Activated CD4-positive, alpha-beta T cell treated with anti-CD3 and anti-CD28 coated beads for 36 hours (primary cell): Measurements from ENCODE around the gene TPRG1. TPM values are rescaled to one million over a fixed set of nuclear protein-coding genes. Genes with fewer than 3 reads are reported as not detected.

ENCODE experiments used
- ATAC-seq: fragments of 200-7000 bp; cut with Tn5 transposase; one replicate; pipeline ENCODE4 v1.10.0; 2021; ENCODE audit warnings: mild to moderate bottlenecking, moderate library complexity
- CTCF ChIA-PET: fragments of 350-600 bp; sonication (Branson Sonifier 250); formaldehyde crosslinking; loops from one replicate; lab custom pipeline; 2021; ENCODE audit warnings: antibody characterized with exemption; lab: Charles Lee
- POLR2A ChIA-PET: fragments of 350-600 bp; sonication (Branson Sonifier 250); formaldehyde crosslinking; loops from one replicate; lab custom pipeline; 2021; ENCODE audit warnings: antibody characterized with exemption, inconsistent platforms; lab: Charles Lee
- DNase-seq: peaks from one replicate; pipeline ENCODE4 v3.0.0-alpha.2; 2020
- H3K27ac Mint-ChIP-seq: one replicate; pipeline ENCODE4 v1.8.0; 2021; ENCODE audit warnings: mixed read lengths
- H3K27me3 Mint-ChIP-seq: one replicate; pipeline ENCODE4 v1.8.0; 2021; ENCODE audit warnings: mixed read lengths
- H3K36me3 Mint-ChIP-seq: one replicate; pipeline ENCODE4 v1.8.0; 2021; ENCODE audit warnings: low read depth, mixed read lengths
- H3K4me1 Mint-ChIP-seq: one replicate; pipeline ENCODE4 v1.8.0; 2021; ENCODE audit warnings: mixed read lengths
- H3K4me3 Mint-ChIP-seq: one replicate; pipeline ENCODE4 v1.8.0; 2021; ENCODE audit warnings: mild to moderate bottlenecking, moderate library complexity, mixed read lengths
- H3K9me3 Mint-ChIP-seq: one replicate; pipeline ENCODE4 v1.8.0; 2021; ENCODE audit warnings: low read depth, mixed read lengths
- intact Hi-C, 2 experiments: fragments of 100-400 bp; cut with DNase I in 1 of 2; cut with micrococcal nuclease in 1 of 2; formaldehyde crosslinking; loops; one replicate each; pipeline versions ENCODE4 v1.14.2 to v1.15.1; 2022 to 2024; cut with DNase I, micrococcal nuclease
- total RNA-seq, 2 experiments: library from RNA; stranded (reverse); gene quantifications; one replicate each; pipeline ENCODE4 v1.2.3, GENCODE V29; 2021

Gene TPRG1
- total RNA-seq, 2 experiments from 2014 or later = 11.6 to 11.9 TPM

GRCh38 chr3:189295089-189295488 is 123.3 kb downstream of the TPRG1 start:
- H3K27ac Mint-ChIP-seq = no peak overlapping the region
- intact Hi-C loops = loop anchor here in 1 of 2 experiments (5.0 kb wide), 1 partner anchor 37 kb away; no protein-coding TSS in a partner anchor
- ChIA-PET POLR2A (no interaction called here), CTCF (interaction anchor here (0.6 kb wide), 1 partner anchor 28 kb away, joined by 3 read pairs; no protein-coding TSS in a partner anchor)
- no peak for DNase-seq
- no peak overlapping the region for H3K4me3 Mint-ChIP-seq
- ATAC-seq = no peak
- H3K36me3 Mint-ChIP-seq = no peaks in the 10 kb centered on the region
- H3K27me3 Mint-ChIP-seq = no peaks in the 10 kb centered on the region
- peaks cover 4% of the 10 kb centered on the region for H3K9me3 Mint-ChIP-seq
- peaks cover 54% of the 10 kb centered on the region for H3K4me1 Mint-ChIP-seq

- intact Hi-C loops = loop anchor here in 1 of 2 experiments (5.0 kb wide), 1 partner anchor 34 kb away; no protein-coding TSS in a partner anchor
- Mint-ChIP-seq H3K27me3 (no peaks in the 10 kb centered on the region), H3K4me3 (no peak overlapping the region), H3K36me3 (peaks cover 2% of the 10 kb centered on the region), H3K9me3 (no peaks in the 10 kb centered on the region), H3K27ac (no peak overlapping the region), H3K4me1 (peaks cover 69% of the 10 kb centered on the region)
- ATAC-seq (no peak), DNase-seq (no peak)
- POLR2A ChIA-PET = no interaction called here
- CTCF ChIA-PET = interaction anchor here (0.6 to 1.5 kb wide), 2 partner anchors 10 to 751 kb away, joined by 4 to 5 read pairs; no protein-coding TSS in a partner anchor
Observed at GRCh38 chr3:189297932-189298331, 126.2 kb downstream of the TPRG1 start.

- no peaks in the 10 kb centered on the region for H3K27me3 Mint-ChIP-seq
- no peak overlapping the region for H3K4me3 Mint-ChIP-seq
- intact Hi-C loops = loop anchor here in 1 of 2 experiments (5.0 kb wide), 1 partner anchor 34 kb away; no protein-coding TSS in a partner anchor
- H3K9me3 Mint-ChIP-seq = no peaks in the 10 kb centered on the region
- POLR2A ChIA-PET = interaction anchor here (0.6 kb wide), 1 partner anchor 10 kb away, joined by 4 read pairs; no protein-coding TSS in a partner anchor
- CTCF ChIA-PET = interaction anchor here (0.6 to 1.5 kb wide), 3 partner anchors 11 to 750 kb away, joined by 3 to 5 read pairs (median 4); no protein-coding TSS in a partner anchor
- peak overlapping the region; percentile 82 for H3K27ac Mint-ChIP-seq
- peak; percentile 89 for ATAC-seq
- peak; percentile 42 for DNase-seq
- peaks cover 68% of the 10 kb centered on the region for H3K4me1 Mint-ChIP-seq
- peaks cover 2% of the 10 kb centered on the region for H3K36me3 Mint-ChIP-seq
Observed at GRCh38 chr3:189298469-189299375, 127.0 kb downstream of the TPRG1 start.

GRCh38 chr3:189300345-189300744 is 128.6 kb downstream of the TPRG1 start:
- Mint-ChIP-seq H3K36me3 (peaks cover 2% of the 10 kb centered on the region), H3K4me3 (no peak overlapping the region), H3K27ac (no peak overlapping the region), H3K9me3 (no peaks in the 10 kb centered on the region), H3K27me3 (no peaks in the 10 kb centered on the region), H3K4me1 (peaks cover 78% of the 10 kb centered on the region)
- intact Hi-C loops = no loop called here
- ATAC-seq = no peak
- no peak for DNase-seq
- POLR2A ChIA-PET = no interaction called here
- CTCF ChIA-PET = no interaction called here

GRCh38 chr3:189301479-189301878 is 129.7 kb downstream of the TPRG1 start:
- CTCF ChIA-PET = no interaction called here
- Mint-ChIP-seq H3K27me3 (no peaks in the 10 kb centered on the region), H3K36me3 (peaks cover 2% of the 10 kb centered on the region), H3K4me1 (peaks cover 80% of the 10 kb centered on the region), H3K4me3 (no peak overlapping the region), H3K27ac (no peak overlapping the region), H3K9me3 (no peaks in the 10 kb centered on the region)
- POLR2A ChIA-PET = no interaction called here
- no peak for DNase-seq
- no peak for ATAC-seq
- intact Hi-C loops = no loop called here

GRCh38 chr3:189303584-189303983 is 131.8 kb downstream of the TPRG1 start:
- peak overlapping the region; percentile 90 for H3K27ac Mint-ChIP-seq
- ChIA-PET CTCF (no interaction called here), POLR2A (no interaction called here)
- H3K4me1 Mint-ChIP-seq = peaks cover 84% of the 10 kb centered on the region
- H3K27me3 Mint-ChIP-seq = no peaks in the 10 kb centered on the region
- no peak overlapping the region for H3K4me3 Mint-ChIP-seq
- ATAC-seq (no peak), DNase-seq (no peak)
- intact Hi-C loops = no loop called here
- H3K9me3 Mint-ChIP-seq = no peaks in the 10 kb centered on the region
- peaks cover 2% of the 10 kb centered on the region for H3K36me3 Mint-ChIP-seq

GRCh38 chr3:189304465-189305351 is 132.9 kb downstream of the TPRG1 start:
- DNase-seq (peak; percentile 58), ATAC-seq (peak; percentile 47)
- POLR2A ChIA-PET = interaction anchor here (0.6 to 1.4 kb wide), 3 partner anchors 16 to 225 kb away, joined by 3 to 6 read pairs (median 4); no protein-coding TSS in a partner anchor
- Mint-ChIP-seq H3K9me3 (no peaks in the 10 kb centered on the region), H3K27me3 (no peaks in the 10 kb centered on the region), H3K27ac (peak overlapping the region; percentile 90), H3K4me1 (peaks cover 74% of the 10 kb centered on the region), H3K36me3 (peaks cover 2% of the 10 kb centered on the region), H3K4me3 (peak overlapping the region; percentile 27)
- intact Hi-C loops = loop anchor here (1.0 to 2.0 kb wide), 4 partner anchors 15 to 225 kb away; no protein-coding TSS in a partner anchor
- CTCF ChIA-PET = interaction anchor here (0.5 to 2.4 kb wide), 10 partner anchors 17 to 657 kb away, joined by 3 to 16 read pairs (median 4); no protein-coding TSS in a partner anchor

GRCh38 chr3:189305412-189305811 is 133.6 kb downstream of the TPRG1 start:
- Mint-ChIP-seq H3K4me1 (peaks cover 70% of the 10 kb centered on the region), H3K27ac (peak overlapping the region; percentile 90), H3K36me3 (peaks cover 2% of the 10 kb centered on the region), H3K4me3 (no peak overlapping the region), H3K27me3 (no peaks in the 10 kb centered on the region), H3K9me3 (no peaks in the 10 kb centered on the region)
- ATAC-seq (peak; percentile 78), DNase-seq (no peak)
- POLR2A ChIA-PET = interaction anchor here (0.6 to 1.4 kb wide), 3 partner anchors 17 to 224 kb away, joined by 3 to 6 read pairs (median 4); no protein-coding TSS in a partner anchor
- CTCF ChIA-PET = interaction anchor here (0.5 to 2.4 kb wide), 10 partner anchors 16 to 656 kb away, joined by 3 to 16 read pairs (median 4); no protein-coding TSS in a partner anchor
- intact Hi-C loops = loop anchor here (1.0 to 2.0 kb wide), 3 partner anchors 17 to 224 kb away; no protein-coding TSS in a partner anchor

GRCh38 chr3:189307963-189308362 is 136.2 kb downstream of the TPRG1 start:
- no peaks in the 10 kb centered on the region for H3K9me3 Mint-ChIP-seq
- ChIA-PET CTCF (interaction anchor here (1.2 to 2.2 kb wide), 5 partner anchors 12 to 23 kb away, joined by 3 to 15 read pairs (median 5); no protein-coding TSS in a partner anchor), POLR2A (interaction anchor here (0.7 to 2.1 kb wide), 5 partner anchors 9 to 222 kb away, joined by 4 to 9 read pairs (median 6); no protein-coding TSS in a partner anchor)
- H3K27me3 Mint-ChIP-seq = no peaks in the 10 kb centered on the region
- intact Hi-C loops = no loop called here
- ATAC-seq (peak; percentile 45), DNase-seq (no peak)
- H3K4me1 Mint-ChIP-seq = peaks cover 56% of the 10 kb centered on the region
- H3K36me3 Mint-ChIP-seq = peaks cover 10% of the 10 kb centered on the region
- peak overlapping the region; percentile 69 for H3K4me3 Mint-ChIP-seq
- H3K27ac Mint-ChIP-seq = peak overlapping the region; percentile 77

- DNase-seq (no peak), ATAC-seq (no peak)
- H3K27ac Mint-ChIP-seq = peak overlapping the region; percentile 77
- H3K4me1 Mint-ChIP-seq = peaks cover 52% of the 10 kb centered on the region
- intact Hi-C loops = no loop called here
- H3K4me3 Mint-ChIP-seq = peak overlapping the region; percentile 69
- H3K36me3 Mint-ChIP-seq = peaks cover 15% of the 10 kb centered on the region
- H3K9me3 Mint-ChIP-seq = no peaks in the 10 kb centered on the region
- H3K27me3 Mint-ChIP-seq = no peaks in the 10 kb centered on the region
- ChIA-PET POLR2A (interaction anchor here (0.7 to 2.1 kb wide), 7 partner anchors 10 to 221 kb away, joined by 4 to 9 read pairs (median 6); no protein-coding TSS in a partner anchor), CTCF (interaction anchor here (1.2 to 2.2 kb wide), 5 partner anchors 13 to 22 kb away, joined by 3 to 15 read pairs (median 5); no protein-coding TSS in a partner anchor)
Observed at GRCh38 chr3:189308608-189309007, 136.8 kb downstream of the TPRG1 start.
